T-helper 2 cell treated with Interferon-gamma antibody and Interleukin-4, amounts not matched to agents 5 μg/mL and 100 μg/mL, for 36 hours (primary cell): Measurements from ENCODE around the gene TRMT44.

Experiments
- DNase-seq: peaks from one replicate; pipeline ENCODE4 v3.0.0; 2021; ENCODE audit warnings: low spot score
- H3K27ac Mint-ChIP-seq: one replicate; pipeline ENCODE4 v1.8.0; 2021; ENCODE audit warnings: mild to moderate bottlenecking, mixed read lengths
- H3K27me3 Mint-ChIP-seq: one replicate; pipeline ENCODE4 v1.8.0; 2021; ENCODE audit warnings: low read depth, mixed read lengths
- H3K36me3 Mint-ChIP-seq: one replicate; pipeline ENCODE4 v1.8.0; 2021; ENCODE audit warnings: low read depth, mixed read lengths
- H3K4me1 Mint-ChIP-seq: one replicate; pipeline ENCODE4 v1.8.0; 2021; ENCODE audit warnings: low read depth, mixed read lengths
- H3K4me3 Mint-ChIP-seq: one replicate; pipeline ENCODE4 v1.8.0; 2022; ENCODE audit warnings: mild to moderate bottlenecking, moderate library complexity, mixed read lengths
- H3K9me3 Mint-ChIP-seq: one replicate; pipeline ENCODE4 v1.8.0; 2021; ENCODE audit warnings: mixed read lengths

Gene TRMT44

GRCh38 chr4:8461086-8461485 lies 20.5 kb downstream of the TRMT44 start:
- no peaks in the 10 kb centered on the region for H3K4me1 Mint-ChIP-seq
- H3K36me3 Mint-ChIP-seq, result peaks cover 11% of the 10 kb centered on the region
- no peak for DNase-seq
- no peaks in the 10 kb centered on the region for H3K27me3 Mint-ChIP-seq
- no peak overlapping the region for H3K4me3 Mint-ChIP-seq
- H3K27ac Mint-ChIP-seq, result no peak overlapping the region
- H3K9me3 Mint-ChIP-seq, result no peaks in the 10 kb centered on the region

GRCh38 chr4:8461616-8462015 lies 21.0 kb downstream of the TRMT44 start:
- Mint-ChIP-seq H3K27me3 (no peaks in the 10 kb centered on the region), H3K4me3 (no peak overlapping the region), H3K27ac (no peak overlapping the region), H3K9me3 (no peaks in the 10 kb centered on the region), H3K36me3 (peaks cover 13% of the 10 kb centered on the region), H3K4me1 (no peaks in the 10 kb centered on the region)
- no peak for DNase-seq

GRCh38 chr4:8463811-8464210 lies 23.2 kb downstream of the TRMT44 start:
- no peaks in the 10 kb centered on the region for H3K4me1 Mint-ChIP-seq
- H3K27me3 Mint-ChIP-seq, result no peaks in the 10 kb centered on the region
- H3K4me3 Mint-ChIP-seq, result no peak overlapping the region
- no peaks in the 10 kb centered on the region for H3K9me3 Mint-ChIP-seq
- H3K36me3 Mint-ChIP-seq, result peaks cover 10% of the 10 kb centered on the region
- no peak overlapping the region for H3K27ac Mint-ChIP-seq
- no peak for DNase-seq

- H3K27ac Mint-ChIP-seq, result no peak overlapping the region
- no peaks in the 10 kb centered on the region for H3K27me3 Mint-ChIP-seq
- no peak for DNase-seq
- no peaks in the 10 kb centered on the region for H3K9me3 Mint-ChIP-seq
- H3K36me3 Mint-ChIP-seq, result peaks cover 15% of the 10 kb centered on the region
- H3K4me3 Mint-ChIP-seq, result no peak overlapping the region
- no peaks in the 10 kb centered on the region for H3K4me1 Mint-ChIP-seq
Observed at GRCh38 chr4:8464381-8464780, 23.8 kb downstream of the TRMT44 start.

GRCh38 chr4:8465615-8466611 lies 25.3 kb downstream of the TRMT44 start:
- Mint-ChIP-seq H3K27ac (no peak overlapping the region), H3K4me1 (no peaks in the 10 kb centered on the region), H3K36me3 (peaks cover 16% of the 10 kb centered on the region), H3K27me3 (no peaks in the 10 kb centered on the region), H3K4me3 (no peak overlapping the region), H3K9me3 (no peaks in the 10 kb centered on the region)
- no peak for DNase-seq

- Mint-ChIP-seq H3K27me3 (no peaks in the 10 kb centered on the region), H3K27ac (no peak overlapping the region), H3K9me3 (no peaks in the 10 kb centered on the region), H3K36me3 (peaks cover 16% of the 10 kb centered on the region), H3K4me3 (no peak overlapping the region), H3K4me1 (no peaks in the 10 kb centered on the region)
- DNase-seq, result no peak
Observed at GRCh38 chr4:8467016-8467415, 26.4 kb downstream of the TRMT44 start.

GRCh38 chr4:8468746-8469535 lies 28.4 kb downstream of the TRMT44 start:
- no peaks in the 10 kb centered on the region for H3K4me1 Mint-ChIP-seq
- peak; percentile 21 for DNase-seq
- H3K9me3 Mint-ChIP-seq, result no peaks in the 10 kb centered on the region
- H3K27me3 Mint-ChIP-seq, result no peaks in the 10 kb centered on the region
- peaks cover 16% of the 10 kb centered on the region for H3K36me3 Mint-ChIP-seq
- no peak overlapping the region for H3K4me3 Mint-ChIP-seq
- no peak overlapping the region for H3K27ac Mint-ChIP-seq

- Mint-ChIP-seq H3K36me3 (peaks cover 16% of the 10 kb centered on the region), H3K4me1 (no peaks in the 10 kb centered on the region), H3K4me3 (no peak overlapping the region), H3K27me3 (no peaks in the 10 kb centered on the region), H3K27ac (no peak overlapping the region), H3K9me3 (no peaks in the 10 kb centered on the region)
- DNase-seq, result no peak
Observed at GRCh38 chr4:8469550-8469949, 29.0 kb downstream of the TRMT44 start.

- no peak overlapping the region for H3K27ac Mint-ChIP-seq
- no peaks in the 10 kb centered on the region for H3K4me1 Mint-ChIP-seq
- no peak overlapping the region for H3K4me3 Mint-ChIP-seq
- H3K36me3 Mint-ChIP-seq, result peaks cover 11% of the 10 kb centered on the region
- no peaks in the 10 kb centered on the region for H3K9me3 Mint-ChIP-seq
- no peaks in the 10 kb centered on the region for H3K27me3 Mint-ChIP-seq
- DNase-seq, result no peak
Observed at GRCh38 chr4:8470451-8471024, 30.0 kb downstream of the TRMT44 start.

GRCh38 chr4:8471211-8471875 lies 30.8 kb downstream of the TRMT44 start:
- H3K36me3 Mint-ChIP-seq, result peaks cover 11% of the 10 kb centered on the region
- H3K4me3 Mint-ChIP-seq, result no peak overlapping the region
- no peaks in the 10 kb centered on the region for H3K4me1 Mint-ChIP-seq
- H3K9me3 Mint-ChIP-seq, result no peaks in the 10 kb centered on the region
- no peak for DNase-seq
- no peaks in the 10 kb centered on the region for H3K27me3 Mint-ChIP-seq
- no peak overlapping the region for H3K27ac Mint-ChIP-seq

- H3K27me3 Mint-ChIP-seq, result no peaks in the 10 kb centered on the region
- no peaks in the 10 kb centered on the region for H3K4me1 Mint-ChIP-seq
- no peak overlapping the region for H3K27ac Mint-ChIP-seq
- no peak for DNase-seq
- H3K9me3 Mint-ChIP-seq, result no peaks in the 10 kb centered on the region
- no peak overlapping the region for H3K4me3 Mint-ChIP-seq
- peaks cover 8% of the 10 kb centered on the region for H3K36me3 Mint-ChIP-seq
Observed at GRCh38 chr4:8472158-8472688, 31.6 kb downstream of the TRMT44 start.

GRCh38 chr4:8472689-8473197 lies 32.2 kb downstream of the TRMT44 start:
- Mint-ChIP-seq H3K36me3 (peaks cover 8% of the 10 kb centered on the region), H3K27ac (no peak overlapping the region), H3K4me1 (no peaks in the 10 kb centered on the region), H3K27me3 (no peaks in the 10 kb centered on the region), H3K4me3 (no peak overlapping the region), H3K9me3 (no peaks in the 10 kb centered on the region)
- no peak for DNase-seq

GRCh38 chr4:8473198-8473919 lies 32.8 kb downstream of the TRMT44 start:
- Mint-ChIP-seq H3K9me3 (no peaks in the 10 kb centered on the region), H3K4me1 (no peaks in the 10 kb centered on the region), H3K27me3 (no peaks in the 10 kb centered on the region), H3K36me3 (peaks cover 8% of the 10 kb centered on the region), H3K27ac (no peak overlapping the region), H3K4me3 (no peak overlapping the region)
- DNase-seq, result no peak
